HG03442 (cell line): ENCODE data around the gene CKB.

Experiments
- ATAC-seq: cut with Tn5 transposase; IDR thresholded peaks from one replicate; pipeline ENCODE4 v1.9.1; 2021; ENCODE audit warnings: mild to moderate bottlenecking, moderate library complexity; ENCODE audit not compliant: unreplicated experiment

The CKB gene

GRCh38 chr14:103550451-103551337 is 28.1 kb upstream of the CKB start:
- no peak for ATAC-seq

GRCh38 chr14:103549361-103550311 is 27.0 kb upstream of the CKB start:
- ATAC-seq = no peak

GRCh38 chr14:103548463-103549351 is 26.1 kb upstream of the CKB start:
- ATAC-seq = no peak

DNA sequence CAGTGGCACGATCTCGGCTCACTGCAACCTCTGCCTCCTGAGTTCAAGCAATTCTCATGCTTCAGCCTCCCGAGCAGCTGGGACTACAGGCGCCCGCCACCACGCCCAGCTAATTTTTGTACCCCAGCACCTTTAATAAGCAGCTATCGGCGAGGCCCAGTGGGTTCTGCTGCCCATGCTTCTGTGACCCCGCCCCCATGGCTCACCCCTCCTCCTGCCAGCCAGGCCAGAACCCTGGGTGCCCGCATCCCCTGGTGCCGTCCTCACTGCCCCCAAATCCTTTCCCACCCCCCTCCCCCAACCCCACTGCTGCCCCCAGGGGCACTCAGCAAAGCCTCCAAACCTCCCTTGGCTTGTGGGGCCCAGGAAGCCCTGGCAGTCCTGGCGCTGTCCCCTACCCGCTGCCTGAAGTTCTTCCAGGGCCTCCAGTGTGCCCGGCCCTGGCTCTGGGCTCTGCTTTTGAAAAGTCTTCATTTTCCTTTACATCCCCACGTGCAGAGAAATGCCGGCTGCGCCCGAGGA is 25.4 kb upstream of the CKB start:
- ATAC-seq = no peak

GRCh38 chr14:103547455-103547940 is 24.9 kb upstream of the CKB start:
- ATAC-seq = no peak

- ATAC-seq = no peak
Observed at GRCh38 chr14:103546652-103547454, 24.2 kb upstream of the CKB start.

GRCh38 chr14:103545915-103546651 is 23.5 kb upstream of the CKB start:
- no peak for ATAC-seq

GRCh38 chr14:103545219-103545914 is 22.7 kb upstream of the CKB start:
- no peak for ATAC-seq

DNA sequence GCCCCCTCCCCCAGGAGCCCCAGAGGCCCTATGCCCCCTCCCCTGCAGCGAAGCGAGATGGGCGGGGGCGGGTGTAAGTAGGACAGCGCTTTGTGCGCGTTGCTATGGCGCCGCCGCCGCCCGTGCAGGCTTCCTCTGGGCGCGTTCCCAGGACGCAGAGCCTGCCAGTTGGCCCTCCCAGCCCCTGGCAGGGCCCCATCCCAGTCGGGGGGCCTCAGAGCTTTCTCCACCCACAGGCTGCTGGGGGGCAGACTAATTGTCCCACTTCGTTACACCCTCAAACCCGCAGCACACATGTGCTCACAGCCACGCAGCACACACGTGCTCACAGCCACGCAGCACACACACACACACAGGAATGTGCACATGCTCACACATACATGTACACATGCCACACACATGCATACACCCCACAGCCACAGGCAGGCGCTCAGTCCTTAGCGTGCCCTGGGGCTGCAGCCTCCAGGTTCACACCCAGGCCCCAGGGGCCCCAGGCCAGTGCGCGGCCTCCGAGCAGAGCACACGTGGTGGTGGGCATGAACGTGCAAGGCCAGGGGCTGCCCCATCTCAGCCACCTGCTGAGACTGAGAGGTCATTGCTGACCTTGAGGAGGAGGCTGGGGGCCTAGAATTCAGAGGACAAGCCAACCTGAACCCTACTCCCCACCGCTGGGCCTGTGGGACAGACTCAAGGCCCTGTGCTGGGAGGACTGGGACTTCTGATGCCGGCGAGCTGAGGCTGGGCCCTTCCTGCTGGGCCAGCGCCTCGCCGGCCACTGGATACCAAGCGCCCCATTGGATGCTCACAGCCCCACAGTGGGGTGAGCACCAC is 22.0 kb upstream of the CKB start:
- ATAC-seq = no peak

DNA sequence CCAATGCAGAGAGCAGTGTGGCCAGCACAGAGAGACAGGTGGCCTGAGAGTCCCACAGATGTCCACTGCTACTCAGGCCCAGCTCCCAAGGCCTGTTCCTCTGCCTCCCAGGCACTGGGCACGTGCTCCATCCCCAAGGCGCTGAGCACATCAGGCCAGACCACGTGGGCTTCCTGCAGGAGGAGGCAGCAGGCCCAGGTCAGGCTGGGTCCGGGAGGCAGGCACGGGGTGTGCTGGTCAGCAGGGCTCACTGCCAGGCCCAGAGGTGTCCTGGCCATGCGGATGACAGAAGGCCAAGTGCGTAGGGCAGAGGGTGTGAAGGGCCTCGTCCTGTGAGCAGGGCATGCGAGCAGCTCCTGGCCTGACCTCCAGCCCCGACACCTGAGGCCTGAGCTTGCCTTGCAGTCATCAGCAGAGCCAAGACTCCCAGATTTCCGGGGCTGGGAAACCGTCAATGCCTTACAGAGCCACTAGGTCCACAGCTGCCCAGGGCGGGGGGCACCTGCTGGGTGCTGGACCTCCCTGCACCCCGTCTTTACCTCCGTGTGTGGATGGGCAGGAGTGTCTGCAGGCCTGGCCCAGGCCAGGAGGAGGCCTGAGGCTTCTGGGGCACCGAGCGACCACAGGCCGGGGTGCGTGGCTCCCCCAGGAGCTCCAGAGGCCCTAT is 21.2 kb upstream of the CKB start:
- ATAC-seq = no peak

DNA sequence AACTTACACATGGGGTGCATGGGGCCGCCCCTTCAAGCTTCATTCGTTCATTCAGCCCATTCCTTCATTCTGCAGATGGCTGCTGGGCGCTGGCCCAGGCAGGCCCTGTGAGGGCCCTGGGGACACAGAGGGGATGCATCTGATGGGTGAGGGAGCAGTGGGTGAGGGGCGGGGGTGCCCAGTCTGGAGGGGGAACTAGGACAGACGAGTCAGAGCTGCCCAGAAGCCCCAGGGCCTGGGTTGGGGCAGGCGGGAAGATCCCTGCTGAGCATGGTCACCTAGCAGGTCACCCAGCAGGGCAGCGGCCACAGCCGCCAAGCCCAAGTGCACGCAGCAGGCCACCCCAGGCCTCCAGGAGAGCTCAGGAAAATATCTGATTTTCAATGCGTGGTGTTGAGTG is 20.5 kb upstream of the CKB start:
- ATAC-seq = no peak

DNA sequence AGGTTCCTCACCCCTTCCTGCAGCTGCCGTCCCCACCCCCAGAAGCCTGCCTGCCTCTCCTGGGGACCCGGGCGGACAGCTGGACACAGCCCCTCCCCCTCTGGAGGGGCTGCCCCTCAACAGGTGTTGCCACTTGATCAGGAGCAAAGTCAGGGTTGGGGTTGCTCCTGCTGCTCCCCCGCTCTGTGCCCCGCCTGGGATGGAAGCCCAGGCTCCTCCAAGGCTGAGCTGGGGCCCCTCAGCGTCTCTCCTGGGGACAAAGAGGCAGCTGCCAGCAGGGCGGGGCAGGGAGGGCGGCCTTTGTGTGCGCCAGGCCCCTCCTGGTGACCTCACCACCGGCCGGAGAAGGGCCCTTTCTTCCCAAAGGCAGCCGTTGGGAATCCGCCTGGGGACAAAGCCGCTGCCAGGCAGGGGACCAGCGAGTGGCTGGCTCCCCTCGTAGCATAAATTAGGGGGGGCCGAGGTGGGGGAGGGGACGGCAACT is 20.0 kb upstream of the CKB start:
- ATAC-seq = no peak

GRCh38 chr14:103541709-103542604 is 19.3 kb upstream of the CKB start:
- ATAC-seq = no peak

GRCh38 chr14:103540821-103541708 is 18.4 kb upstream of the CKB start:
- no peak for ATAC-seq
